K562 (cell line): Measurements from ENCODE around the gene SLC25A21. TPM values are rescaled to one million over a fixed set of nuclear protein-coding genes. Genes with fewer than 3 reads are reported as not detected.

Experiments used
- CREB3 ChIP-seq: fragments of 450-650 bp; conservative IDR thresholded peaks from 2 replicates; pipeline ENCODE4 v1.6.1; 2016; ENCODE audit warnings: missing genetic modification characterization, low read depth, mild to moderate bottlenecking, missing compliant biosample characterization, moderate library complexity
- FOXJ3 ChIP-seq: sonication (generic); formaldehyde crosslinking; IDR thresholded peaks from 2 replicates; pipeline ENCODE4 v1.4.0; 2020; ENCODE audit warnings: mild to moderate bottlenecking, missing genetic modification reagents
- JUND ChIP-seq, 2 experiments: IDR thresholded peaks; 2 replicates in 1 of 2; 3 replicates in 1 of 2; pipeline ENCODE4 v1.6.1; 2011; ENCODE audit warnings: borderline replicate concordance in 2 of 2, low read depth in 2 of 2, low read length in 2 of 2, improper control_type of control experiment in 1 of 2, missing biosample characterization in 1 of 2, missing genetic modification characterization in 1 of 2, missing genetic modification reagents in 1 of 2
- MEF2D ChIP-seq: conservative IDR thresholded peaks from 2 replicates; pipeline ENCODE4 v1.6.1; 2016; ENCODE audit warnings: low read depth, missing genetic modification characterization, missing compliant biosample characterization
- MNT ChIP-seq, 2 experiments: fragments of 450-650 bp; conservative IDR thresholded peaks; 2 replicates each; pipeline ENCODE4 v1.6.1; 2017; ENCODE audit warnings: mild to moderate bottlenecking in 2 of 2, moderate library complexity in 2 of 2
- PRDM10 ChIP-seq: fragments of 450-650 bp; IDR thresholded peaks from 2 replicates; pipeline ENCODE4 v1.6.1; 2018; ENCODE audit not compliant: partially characterized antibody
- RUNX1 ChIP-seq: sonication (generic); IDR thresholded peaks from 2 replicates; pipeline ENCODE4 v1.6.1; 2016; ENCODE audit warnings: antibody characterized with exemption, low read depth
- TSHZ1 ChIP-seq: fragments of 250-450 bp; sonication (Bioruptor Pico); IDR thresholded peaks from 2 replicates; pipeline ENCODE4 v1.4.0; 2020; ENCODE audit warnings: mild to moderate bottlenecking, moderate library complexity
- XRCC5 ChIP-seq: fragments of 200-400 bp; formaldehyde crosslinking; IDR thresholded peaks from 2 replicates; pipeline ENCODE4 v1.6.1; 2017; ENCODE audit warnings: low read depth, mild to moderate bottlenecking, low read length
- ZEB2 ChIP-seq: fragments of 450-650 bp; IDR thresholded peaks from 2 replicates; pipeline ENCODE4 v1.6.1; 2016
- ZHX1 ChIP-seq: fragments of 150-350 bp; conservative IDR thresholded peaks from 2 replicates; pipeline ENCODE4 v1.6.1; 2014; ENCODE audit warnings: low read length
- ZNF445 ChIP-seq: fragments of 250-450 bp; sonication (Bioruptor Pico); IDR thresholded peaks from 2 replicates; pipeline ENCODE4 v1.4.0; 2020; ENCODE audit warnings: low read depth, mild to moderate bottlenecking, moderate library complexity
- polyA plus RNA-seq, 8 experiments: library from polyadenylated mRNA; depleted of rRNA in 4 of 8; stranded (reverse) in 5 of 8; unstranded in 3 of 8; fragments of >200 nt; fragmentation: Nextera tagmentation in 2 of 8; fragmentation: Illumina TruSeq in 1 of 8; extraction: Ambion mirVana in 2 of 8; extraction: Trizol in 1 of 8; gene quantifications; 2 replicates each; pipeline versions ENCODE4 v1.2.1 to v1.2.3, GENCODE V29; 2011 to 2014; ENCODE audit warnings: inconsistent platforms in 1 of 8, missing spikeins in 1 of 8
- total RNA-seq, 7 experiments: library from RNA; depleted of rRNA in 6 of 7; stranded (reverse); fragments of >200 nt in 6 of 7; fragmentation: Illumina TruSeq in 2 of 7; extraction: Trizol in 2 of 7; gene quantifications; 2 replicates each; pipeline versions ENCODE4 v1.2.1 to v1.2.3, GENCODE V29; 2011 to 2021; ENCODE audit warnings: low replicate concordance in 1 of 7

SLC25A21 gene
- total and polyA plus RNA-seq, 9 of the 15 experiments (the other 6 are each of a cell fraction or from before 2014, with no cell fraction given), result 15.2 to 46.7 (median 28.7) TPM

- TF ChIP-seq PRDM10 (peak; percentile 32), ZHX1 (no peak), XRCC5 (no peak), RUNX1 (no peak), TSHZ1 (CRISPR knock-in tag) (no peak), ZNF445 (CRISPR knock-in tag) (no peak), JUND (IDR thresholded peaks at IDR 0.05; ENCODE audit: borderline replicate concordance, low read depth, low read length) (0 out of 2 replicates have a peak, but pooled peaks have one; percentile 8), JUND (tag; IDR thresholded peaks at IDR 0.05; ENCODE audit: borderline replicate concordance, low read depth, low read length) (no peak), ZEB2 (no peak), MEF2D (tag) (no peak), CREB3 (tag) (no peak; the same call in 1 of the 2 replicates), FOXJ3 (CRISPR knock-in tag) (no peak), MNT (conservative IDR thresholded peaks at IDR 0.05) (no peak; a peak in 1 of 4 replicates)
These were observed 24.4 kb upstream of the SLC25A21 start (continued) for GRCh38 chr14:37196604-37197420.
